H9 (cell line): ENCODE data around the gene RETN. TPM values are rescaled to one million over a fixed set of nuclear protein-coding genes. Genes with fewer than 3 reads are reported as not detected.

Source experiments
- DNase-seq: peaks from one replicate; pipeline ENCODE4 v3.0.0-alpha.2; 2017
- H2AFZ ChIP-seq: one replicate; pipeline ENCODE4 v1.6.1; 2013; ENCODE audit warnings: mild to moderate bottlenecking, low read length, control low read depth, moderate library complexity
- H2AK5ac ChIP-seq: 2 replicates; pipeline ENCODE4 v1.6.1; 2013; ENCODE audit warnings: low read length, control low read depth, mixed read lengths; ENCODE audit not compliant: insufficient read length
- H2BK120ac ChIP-seq: one replicate; pipeline ENCODE4 v1.6.1; 2013; ENCODE audit warnings: low read depth, mild to moderate bottlenecking, low read length, control low read depth, inconsistent platforms; ENCODE audit not compliant: poor library complexity, severe bottlenecking
- H2BK12ac ChIP-seq: 2 replicates; pipeline ENCODE4 v1.6.1; 2013; ENCODE audit warnings: low read length, control low read depth, mixed read lengths, low read depth; ENCODE audit not compliant: insufficient read length
- H2BK15ac ChIP-seq: 2 replicates; pipeline ENCODE4 v1.6.1; 2013; ENCODE audit warnings: low read depth, low read length, control low read depth
- H2BK20ac ChIP-seq: one replicate; pipeline ENCODE4 v1.6.1; 2013; ENCODE audit warnings: low read depth, mild to moderate bottlenecking, low read length, control low read depth, inconsistent platforms; ENCODE audit not compliant: poor library complexity, severe bottlenecking
- H2BK5ac ChIP-seq: 2 replicates; pipeline ENCODE4 v1.6.1; 2013; ENCODE audit warnings: low read length, control low read depth, mixed read lengths; ENCODE audit not compliant: insufficient read length
- H3K14ac ChIP-seq: 2 replicates; pipeline ENCODE4 v1.6.1; 2013; ENCODE audit warnings: low read length, control low read depth; ENCODE audit not compliant: insufficient read depth
- H3K18ac ChIP-seq: 2 replicates; pipeline ENCODE4 v1.6.1; 2013; ENCODE audit warnings: low read depth, mild to moderate bottlenecking, mixed read lengths, low read length, control low read depth; ENCODE audit not compliant: insufficient read length
- H3K23ac ChIP-seq: 2 replicates; pipeline ENCODE4 v1.6.1; 2013; ENCODE audit warnings: low read length, control low read depth, mixed read lengths, low read depth; ENCODE audit not compliant: insufficient read length
- H3K23me2 ChIP-seq: 2 replicates; pipeline ENCODE4 v1.6.1; 2013; ENCODE audit warnings: low read depth, mild to moderate bottlenecking, mixed read lengths, low read length, control low read depth; ENCODE audit not compliant: insufficient read length, poor library complexity, severe bottlenecking
- H3K27ac ChIP-seq: 2 replicates; pipeline ENCODE4 v1.5.1; 2013; ENCODE audit warnings: low read length, control low read depth, mixed read lengths, low read depth; ENCODE audit not compliant: insufficient read length
- H3K27me3 ChIP-seq: 2 replicates; pipeline ENCODE4 v1.6.1; 2013; ENCODE audit warnings: low read length, control low read depth, inconsistent platforms; ENCODE audit not compliant: insufficient read depth
- H3K4ac ChIP-seq: 2 replicates; pipeline ENCODE4 v1.6.1; 2013; ENCODE audit warnings: low read depth, mild to moderate bottlenecking, control low read depth, inconsistent platforms, low read length, moderate library complexity
- H3K4me1 ChIP-seq: 2 replicates; pipeline ENCODE4 v1.6.1; 2013; ENCODE audit warnings: low read length, control low read depth, inconsistent platforms; ENCODE audit not compliant: insufficient read depth
- H3K4me2 ChIP-seq: 2 replicates; pipeline ENCODE4 v1.6.1; 2013; ENCODE audit warnings: low read length, control low read depth, mixed read lengths; ENCODE audit not compliant: insufficient read length, insufficient read depth
- H3K56ac ChIP-seq: 2 replicates; pipeline ENCODE4 v1.6.1; 2013; ENCODE audit warnings: low read depth, mild to moderate bottlenecking, mixed read lengths, low read length, control low read depth; ENCODE audit not compliant: insufficient read length
- H3K79me1 ChIP-seq: 2 replicates; pipeline ENCODE4 v1.6.1; 2013; ENCODE audit warnings: low read depth, mild to moderate bottlenecking, moderate library complexity, low read length, control low read depth, inconsistent platforms; ENCODE audit not compliant: insufficient read depth, poor library complexity, severe bottlenecking
- H3K79me2 ChIP-seq: 2 replicates; pipeline ENCODE4 v1.6.1; 2013; ENCODE audit warnings: low read length, control low read depth, inconsistent platforms; ENCODE audit not compliant: insufficient read depth
- H3K9ac ChIP-seq: 2 replicates; pipeline ENCODE4 v1.6.1; 2013; ENCODE audit warnings: low read length, control low read depth, mixed read lengths; ENCODE audit not compliant: insufficient read length; ENCODE audit errors: extremely low read depth
- H3K9me3 ChIP-seq: one replicate; pipeline ENCODE4 v1.6.1; 2013; ENCODE audit warnings: low read depth, low read length, inconsistent platforms; ENCODE audit not compliant: control insufficient read depth
- H3T11ph ChIP-seq: one replicate; pipeline ENCODE4 v1.6.1; 2013; ENCODE audit warnings: mild to moderate bottlenecking, low read length, control low read depth, inconsistent platforms
- H4K20me1 ChIP-seq: one replicate; pipeline ENCODE4 v1.6.1; 2013; ENCODE audit not compliant: control insufficient read depth, insufficient read length, insufficient read depth
- H4K5ac ChIP-seq: 2 replicates; pipeline ENCODE4 v1.6.1; 2013; ENCODE audit warnings: low read depth, mild to moderate bottlenecking, mixed read lengths, low read length, control low read depth; ENCODE audit not compliant: insufficient read length
- H4K8ac ChIP-seq: replicated peaks from 2 replicates; pipeline ENCODE4 v1.6.1; 2013; ENCODE audit warnings: low read length, control low read depth, mixed read lengths, low read depth; ENCODE audit not compliant: insufficient read length
- H4K91ac ChIP-seq: 2 replicates; pipeline ENCODE4 v1.6.1; 2013; ENCODE audit warnings: low read depth, mild to moderate bottlenecking, moderate library complexity, mixed read lengths, low read length, control low read depth; ENCODE audit not compliant: insufficient read length
- H3K27ac Mint-ChIP-seq, 3 experiments: 2 replicates in 2 of 3; 3 replicates in 1 of 3; pipeline ENCODE4 v1.8.0; 2020 to 2021; ENCODE audit warnings: mixed read lengths in 3 of 3, mild to moderate bottlenecking in 1 of 3, moderate library complexity in 1 of 3
- H3K27me3 Mint-ChIP-seq: 2 replicates; pipeline ENCODE4 v1.8.0; 2021; ENCODE audit warnings: low read depth, mild to moderate bottlenecking, moderate library complexity, mixed read lengths
- H3K36me3 Mint-ChIP-seq, 3 experiments: 2 replicates in 2 of 3; 3 replicates in 1 of 3; pipeline ENCODE4 v1.8.0; 2020 to 2021; ENCODE audit warnings: low read depth in 3 of 3, mixed read lengths in 3 of 3; ENCODE audit not compliant: insufficient read depth in 1 of 3
- H3K4me1 Mint-ChIP-seq, 2 experiments: 2 replicates each; pipeline ENCODE4 v1.8.0; 2020; ENCODE audit warnings: mixed read lengths in 2 of 2
- H3K4me3 Mint-ChIP-seq, 2 experiments: 2 replicates in 1 of 2; 3 replicates in 1 of 2; pipeline ENCODE4 v1.8.0; 2020 to 2021; ENCODE audit warnings: mild to moderate bottlenecking in 2 of 2, mixed read lengths in 2 of 2, moderate library complexity in 1 of 2
- H3K9me3 Mint-ChIP-seq, 2 experiments: 2 replicates in 1 of 2; 3 replicates in 1 of 2; pipeline ENCODE4 v1.8.0; 2020; ENCODE audit warnings: mild to moderate bottlenecking in 2 of 2, mixed read lengths in 2 of 2, moderate library complexity in 1 of 2
- CTCF ChIP-seq: fragments of 200-600 bp; sonication (generic); conservative IDR thresholded peaks from 3 replicates; pipeline ENCODE4 v1.8.0; 2021; ENCODE audit warnings: antibody characterized with exemption, mild to moderate bottlenecking
- WGBS: extraction: QIAGEN DNeasy Blood & Tissue Kit; methylation state at CpG from one replicate; pipeline ENCODE4 v1.1.7; 2013; ENCODE audit warnings: missing lambda C conversion rate, low lambda C conversion rate, mixed read lengths; ENCODE audit not compliant: insufficient read length; ENCODE audit errors: extremely low coverage; 5-methylcytosine and 5-hydroxymethylcytosine counted together
- total RNA-seq: library from RNA; stranded (reverse); gene quantifications from 2 replicates; pipeline ENCODE4 v1.2.1, GENCODE V29; 2021

Gene RETN
- total RNA-seq, 1 experiment from 2014 or later, result not detected

DNA sequence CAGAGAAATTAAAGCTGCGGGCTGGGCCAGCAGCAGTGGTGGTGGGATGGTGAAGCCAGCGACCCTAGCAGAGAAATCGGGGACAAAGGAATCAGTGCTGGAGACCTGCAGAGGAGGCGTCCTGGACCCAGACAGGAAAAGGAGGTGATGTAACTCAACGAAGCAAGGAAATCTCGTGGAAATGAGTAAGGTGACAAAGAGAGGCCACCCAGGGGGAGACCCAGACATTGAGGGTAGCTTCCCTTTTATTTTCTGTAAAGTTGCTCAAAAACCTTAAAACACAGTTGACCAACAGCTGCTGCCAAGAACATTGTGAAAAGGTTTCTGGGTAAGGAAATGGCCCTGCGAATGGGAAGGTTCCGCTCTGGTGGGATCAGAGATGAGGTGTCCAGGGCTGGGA is 13.3 kb upstream of the RETN start:
- no peak overlapping the region for H4K91ac ChIP-seq
- H3K27me3 Mint-ChIP-seq, result peaks cover 90% of the 10 kb centered on the region

More for the DNA sequence above, 13.3 kb upstream of the RETN start:
- no peak overlapping the region for H3K56ac ChIP-seq
- no peak overlapping the region for H3K18ac ChIP-seq
- no peaks in the 10 kb centered on the region for H3K79me2 ChIP-seq
- peaks cover 4% of the 10 kb centered on the region; the same call in 1 of the 2 replicates for H3K27me3 ChIP-seq
- no peak for TF ChIP-seq CTCF
- peaks cover 3 to 6% of the 10 kb centered on the region in 2 experiments for H3K4me1 Mint-ChIP-seq
- H3K4me1 ChIP-seq, result no peaks in the 10 kb centered on the region
- H2AFZ ChIP-seq, result no peak overlapping the region
- H3K27ac ChIP-seq, result no peak overlapping the region
- no peak overlapping the region for H2AK5ac ChIP-seq
- no peak overlapping the region for H3K9ac ChIP-seq
- H3K9me3 ChIP-seq, result no peaks in the 10 kb centered on the region
- H2BK120ac ChIP-seq, result no peak overlapping the region
- H2BK12ac ChIP-seq, result no peak overlapping the region
- H3K36me3 Mint-ChIP-seq, result no peaks in the 10 kb centered on the region
- no peak overlapping the region for H3K27ac Mint-ChIP-seq
- H3T11ph ChIP-seq, result no peak overlapping the region
- peaks cover 0 to 3% of the 10 kb centered on the region in 2 experiments; a peak in 2 of 5 replicates for H3K9me3 Mint-ChIP-seq
- WGBS, result no CpG with 5 or more reads among the region's 8 CpGs
- H3K23me2 ChIP-seq, result no peaks in the 10 kb centered on the region
- no peak overlapping the region for H4K8ac ChIP-seq
- no peak overlapping the region for H3K14ac ChIP-seq
- no peak overlapping the region for H3K4me3 Mint-ChIP-seq
- no peak for DNase-seq
- no peak overlapping the region for H3K4ac ChIP-seq
- no peak overlapping the region for H3K23ac ChIP-seq
- no peaks in the 10 kb centered on the region for H3K79me1 ChIP-seq
- H4K20me1 ChIP-seq, result no peaks in the 10 kb centered on the region
- H2BK5ac ChIP-seq, result no peak overlapping the region
- H2BK20ac ChIP-seq, result no peak overlapping the region
- no peak overlapping the region for H4K5ac ChIP-seq
- H2BK15ac ChIP-seq, result no peak overlapping the region
- H3K4me2 ChIP-seq, result no peak overlapping the region
